H1 (cell line): ENCODE data around the gene CAPG. TPM values are rescaled to one million over a fixed set of nuclear protein-coding genes. Genes with fewer than 3 reads are reported as not detected.

Experiments
- CTCF ChIA-PET: fragments of 300-600 bp; sonication (Branson Sonifier 250); formaldehyde crosslinking; loops from one replicate; lab custom pipeline; 2021; ENCODE audit not compliant: partially characterized antibody; lab: Charles Lee
- POLR2A ChIA-PET: fragments of 300-600 bp; sonication (Branson Sonifier 250); formaldehyde crosslinking; loops from one replicate; lab custom pipeline; 2021; ENCODE audit warnings: inconsistent platforms; ENCODE audit not compliant: partially characterized antibody; lab: Charles Lee
- DNase-seq, 2 experiments: peaks; one replicate each; pipeline versions ENCODE4 v3.0.0 to v3.0.0-alpha.2; 2010 to 2022; ENCODE audit warnings: low spot score in 2 of 2, low read depth in 1 of 2, mixed read lengths in 1 of 2
- FAIRE-seq: peaks from 2 replicates; lab custom pipeline; 2011; peaks lifted over from hg19 to GRCh38; lab: Jason Lieb, UNC
- H2AFZ ChIP-seq: 2 replicates; pipeline ENCODE4 v1.8.1; 2012; ENCODE audit warnings: low read length, inconsistent platforms
- H2AK5ac ChIP-seq: 2 replicates; pipeline ENCODE4 v1.6.1; 2013; ENCODE audit warnings: low read depth, low read length
- H2BK120ac ChIP-seq: replicated peaks from 2 replicates; pipeline ENCODE3; 2013; ENCODE audit warnings: low read depth, low read length, inconsistent platforms
- H2BK12ac ChIP-seq: 2 replicates; pipeline ENCODE4 v1.6.1; 2013; ENCODE audit warnings: low read depth, low read length
- H2BK15ac ChIP-seq: 2 replicates; pipeline ENCODE4 v1.6.1; 2013; ENCODE audit warnings: low read length
- H2BK20ac ChIP-seq: 2 replicates; pipeline ENCODE4 v1.6.1; 2013; ENCODE audit warnings: low read length
- H2BK5ac ChIP-seq: 2 replicates; pipeline ENCODE4 v1.6.1; 2013; ENCODE audit warnings: low read depth, low read length
- H3K14ac ChIP-seq: 2 replicates; pipeline ENCODE4 v1.6.1; 2013; ENCODE audit warnings: inconsistent platforms; ENCODE audit not compliant: insufficient read length
- H3K18ac ChIP-seq: 2 replicates; pipeline ENCODE4 v1.6.1; 2013; ENCODE audit warnings: low read length; ENCODE audit errors: extremely low read depth
- H3K23ac ChIP-seq: 2 replicates; pipeline ENCODE4 v1.6.1; 2013; ENCODE audit warnings: inconsistent platforms; ENCODE audit not compliant: insufficient read length
- H3K23me2 ChIP-seq: 2 replicates; pipeline ENCODE4 v1.6.1; 2013; ENCODE audit warnings: low read depth, low read length
- H3K27ac ChIP-seq: 2 replicates; pipeline ENCODE4 v1.6.1; 2011; ENCODE audit warnings: low read depth, low read length, inconsistent platforms
- H3K27me3 ChIP-seq, 4 experiments: replicated peaks in 1 of 4; 1 replicate in 1 of 4; 2 replicates in 3 of 4; pipeline versions ENCODE4 v1.6.1 to v1.8.1; 2011 to 2013; ENCODE audit warnings: low read length in 3 of 4, mild to moderate bottlenecking in 3 of 4, inconsistent platforms in 2 of 4, mixed read lengths in 2 of 4, moderate library complexity in 1 of 4; ENCODE audit not compliant: control insufficient read depth in 3 of 4, insufficient read depth in 3 of 4; ENCODE audit errors: extremely low read depth in 1 of 4
- H3K36me3 ChIP-seq, 4 experiments: 2 replicates each; pipeline versions ENCODE4 v1.6.1 to v1.8.1; 2011 to 2013; ENCODE audit warnings: mild to moderate bottlenecking in 4 of 4, low read length in 3 of 4, moderate library complexity in 2 of 4, control low read depth in 1 of 4, inconsistent platforms in 1 of 4; ENCODE audit not compliant: insufficient read depth in 4 of 4, control insufficient read depth in 2 of 4
- H3K4ac ChIP-seq: replicated peaks from 2 replicates; pipeline ENCODE3; 2013; ENCODE audit warnings: low read length, low read depth, mixed read lengths, inconsistent platforms; ENCODE audit not compliant: insufficient read length
- H3K4me1 ChIP-seq, 4 experiments: replicated peaks in 1 of 4; 1 replicate in 1 of 4; 2 replicates in 3 of 4; pipeline versions ENCODE4 v1.6.1 to v1.8.1; 2011 to 2013; ENCODE audit warnings: low read length in 3 of 4, inconsistent platforms in 2 of 4, mixed read lengths in 1 of 4; ENCODE audit not compliant: insufficient read depth in 4 of 4, control insufficient read depth in 3 of 4
- H3K4me2 ChIP-seq, 2 experiments: 2 replicates each; pipeline versions ENCODE4 v1.6.1 to v1.8.1; 2011 to 2013; ENCODE audit warnings: low read depth in 2 of 2, low read length in 2 of 2, control low read depth in 1 of 2, inconsistent platforms in 1 of 2, mild to moderate bottlenecking in 1 of 2; ENCODE audit not compliant: insufficient read depth in 1 of 2
- H3K4me3 ChIP-seq, 4 experiments: fragments of 200-600, 300-600 bp in 1 of 4; sonication (generic), shearing (Covaris generic), sonication (Bioruptor Twin) in 1 of 4; 2 replicates each; pipeline versions ENCODE4 v1.5.1 to v1.8.1; 2011 to 2016; ENCODE audit warnings: low read length in 4 of 4, low read depth in 3 of 4, control low read depth in 2 of 4, inconsistent platforms in 2 of 4, mild to moderate bottlenecking in 2 of 4, mixed read lengths in 1 of 4, moderate library complexity in 1 of 4; ENCODE audit not compliant: insufficient read depth in 2 of 4; ENCODE audit errors: extremely low read depth in 1 of 4
- H3K56ac ChIP-seq: replicated peaks from 2 replicates; pipeline ENCODE3; 2013; ENCODE audit warnings: low read depth, mild to moderate bottlenecking, mixed read lengths, low read length, inconsistent platforms; ENCODE audit not compliant: insufficient read length
- H3K79me1 ChIP-seq: 2 replicates; pipeline ENCODE4 v1.6.1; 2013; ENCODE audit warnings: low read depth, low read length, control low read depth
- H3K79me2 ChIP-seq, 2 experiments: 2 replicates each; pipeline versions ENCODE4 v1.6.1 to v1.8.1; 2012 to 2013; ENCODE audit warnings: low read length in 2 of 2, mild to moderate bottlenecking in 2 of 2, inconsistent platforms in 1 of 2; ENCODE audit not compliant: insufficient read depth in 2 of 2, control insufficient read depth in 1 of 2
- H3K9ac ChIP-seq, 4 experiments: replicated peaks in 1 of 4; 1 replicate in 1 of 4; 2 replicates in 3 of 4; pipeline versions ENCODE4 v1.6.1 to v1.8.1; 2011 to 2013; ENCODE audit warnings: low read depth in 3 of 4, low read length in 3 of 4, control low read depth in 2 of 4, mild to moderate bottlenecking in 2 of 4, moderate library complexity in 2 of 4, inconsistent platforms in 1 of 4; ENCODE audit errors: extremely low read depth in 1 of 4
- H3K9me3 ChIP-seq, 2 experiments: 2 replicates each; pipeline versions ENCODE4 v1.6.1 to v1.8.1; 2012 to 2013; ENCODE audit warnings: mild to moderate bottlenecking in 2 of 2, moderate library complexity in 2 of 2, control low read depth in 1 of 2, inconsistent platforms in 1 of 2, low read depth in 1 of 2, low read length in 1 of 2, mixed read lengths in 1 of 2; ENCODE audit not compliant: insufficient read depth in 2 of 2
- H4K20me1 ChIP-seq, 2 experiments: replicated peaks in 1 of 2; 2 replicates each; pipeline versions ENCODE3 to v1.8.1; 2011 to 2013; ENCODE audit warnings: inconsistent platforms in 2 of 2, low read length in 2 of 2, mild to moderate bottlenecking in 1 of 2; ENCODE audit not compliant: insufficient read depth in 2 of 2, control insufficient read depth in 1 of 2
- H4K5ac ChIP-seq: 2 replicates; pipeline ENCODE4 v1.6.1; 2013; ENCODE audit warnings: low read length, low read depth, mixed read lengths, inconsistent platforms; ENCODE audit not compliant: insufficient read length
- H4K8ac ChIP-seq: 2 replicates; pipeline ENCODE4 v1.8.0; 2013; ENCODE audit warnings: mild to moderate bottlenecking, moderate library complexity, low read length, inconsistent platforms; ENCODE audit not compliant: insufficient read depth; ENCODE audit errors: extremely low read depth
- H4K91ac ChIP-seq: replicated peaks from 2 replicates; pipeline ENCODE3; 2013; ENCODE audit warnings: low read length, mixed read lengths, inconsistent platforms; ENCODE audit not compliant: insufficient read length
- ASH2L ChIP-seq: fragments of 200-600, 300-600 bp; sonication (generic); IDR thresholded peaks from one replicate; pipeline ENCODE4 v1.7.1; 2017; ENCODE audit warnings: low read length
- ATF3 ChIP-seq: IDR thresholded peaks from 2 replicates; pipeline ENCODE4 v1.6.1; 2011; ENCODE audit warnings: low read depth, mild to moderate bottlenecking, low read length; ENCODE audit not compliant: insufficient read depth
- CBX8 ChIP-seq: fragments of 300-800, 300-1000 bp; sonication (generic); IDR thresholded peaks from 2 replicates; pipeline ENCODE4 v1.7.1; 2016; ENCODE audit warnings: low read depth, low read length, borderline replicate concordance
- CHD1 ChIP-seq: IDR thresholded peaks from 2 replicates; pipeline ENCODE4 v1.6.1; 2012; ENCODE audit warnings: low read depth, low read length, improper control_type of control experiment
- CHD2 ChIP-seq: IDR thresholded peaks from 2 replicates; pipeline ENCODE4 v1.6.1; 2012; ENCODE audit warnings: low read length, improper control_type of control experiment
- EZH2 ChIP-seq: fragments of 200-600 bp; sonication (generic); IDR thresholded peaks from 2 replicates; pipeline ENCODE4 v1.7.1; 2012; ENCODE audit warnings: low read depth, mild to moderate bottlenecking, moderate library complexity, low read length, inconsistent platforms; ENCODE audit not compliant: severe bottlenecking
- GTF2F1 ChIP-seq: IDR thresholded peaks from 2 replicates; pipeline ENCODE4 v1.6.1; 2012; ENCODE audit warnings: low read depth, low read length, improper control_type of control experiment, borderline replicate concordance
- JUND ChIP-seq: IDR thresholded peaks from 2 replicates; pipeline ENCODE4 v1.6.1; 2011; ENCODE audit warnings: mild to moderate bottlenecking, improper control_type of control experiment, low read length
- MAFK ChIP-seq: IDR thresholded peaks from 2 replicates; pipeline ENCODE4 v1.6.1; 2012; ENCODE audit warnings: low read depth, mild to moderate bottlenecking, improper control_type of control experiment, low read length
- MAX ChIP-seq: IDR thresholded peaks from 2 replicates; pipeline ENCODE4 v1.6.1; 2012; ENCODE audit warnings: inconsistent platforms
- RAD21 ChIP-seq, 2 experiments: IDR thresholded peaks in 1 of 2; conservative IDR thresholded peaks in 1 of 2; 2 replicates each; pipeline ENCODE4 v1.6.1; 2011; ENCODE audit warnings: low read depth in 2 of 2, low read length in 2 of 2, improper control_type of control experiment in 1 of 2, inconsistent platforms in 1 of 2, mild to moderate bottlenecking in 1 of 2, moderate library complexity in 1 of 2
- RBBP5 ChIP-seq: IDR thresholded peaks from 2 replicates; pipeline ENCODE4 v1.7.1; 2012; ENCODE audit warnings: low read depth, mild to moderate bottlenecking, inconsistent platforms, low read length, moderate library complexity, borderline replicate concordance
- SIX5 ChIP-seq: IDR thresholded peaks from 2 replicates; pipeline ENCODE4 v1.6.1; 2011; ENCODE audit warnings: mild to moderate bottlenecking, low read depth, low read length
- TAF1 ChIP-seq: IDR thresholded peaks from 2 replicates; pipeline ENCODE4 v1.6.1; 2011; ENCODE audit warnings: mild to moderate bottlenecking, low read depth, low read length
- WGBS, 2 experiments: shearing (Covaris generic) in 1 of 2; methylation state at CpG; one replicate each; pipeline versions ENCODE4 v1.1.6 to v1.1.7; 2013 to 2015; ENCODE audit warnings: low lambda C conversion rate in 2 of 2, mixed read lengths in 2 of 2, inconsistent platforms in 1 of 2, low coverage in 1 of 2, missing lambda C conversion rate in 1 of 2; ENCODE audit not compliant: insufficient replicate concordance in 2 of 2, insufficient coverage in 1 of 2, insufficient read length in 1 of 2; ENCODE audit errors: extremely low coverage in 1 of 2, missing lambda C conversion rate in 1 of 2; 5-methylcytosine and 5-hydroxymethylcytosine counted together
- polyA plus RNA-seq, 7 experiments: library from polyadenylated mRNA; depleted of rRNA in 3 of 7; stranded (reverse) in 5 of 7; unstranded in 2 of 7; fragments of >200 nt in 5 of 7; fragments of 200-250 nt in 2 of 7; gene quantifications; 1 replicate in 5 of 7; 2 replicates in 1 of 7; 4 replicates in 1 of 7; pipeline versions ENCODE4 v1.2.1 to v1.2.3, GENCODE V29; 2011 to 2013; ENCODE audit warnings: missing spikeins in 2 of 7, mixed read lengths in 2 of 7
- total RNA-seq: library from RNA; stranded (reverse); fragmentation: NEBNext Ultra II Directional; extraction: Animal tissue kit (Norgen Biotek cat#: 25700); gene quantifications from 2 replicates; pipeline ENCODE4 v1.2.1, GENCODE V29; 2021

Gene CAPG
- total and polyA plus RNA-seq, 2 of the 8 experiments (the other 6 are each of a cell fraction or from before 2014, with no cell fraction given): 80.5 to 89.0 TPM

GRCh38 chr2:85399183-85399455, 11.0 kb downstream of the CAPG start:
- H3K4me2 ChIP-seq: no peak overlapping the region
- H4K20me1 ChIP-seq: no peaks in the 10 kb centered on the region
- H2AFZ ChIP-seq: no peak overlapping the region
- H3K27ac ChIP-seq: no peak overlapping the region
- H3K4me3 ChIP-seq: no peak overlapping the region
- DNase-seq (no peak), FAIRE-seq (no peak)
- no peak overlapping the region for H2BK15ac ChIP-seq
- peaks cover 2% of the 10 kb centered on the region; the same call in 1 of the 2 replicates for H3K79me1 ChIP-seq
- 95% methylated on average over 8 of the region's 8 CpGs; no CpG with 5 or more reads in 1 of the 2 experiments for WGBS, 2 experiments
- H2BK20ac ChIP-seq: no peak overlapping the region
- ChIA-PET CTCF (interaction anchor here (0.9 to 4.7 kb wide), 5 partner anchors 8 to 153 kb away, joined by 4 to 31 read pairs (median 4); partner anchors contain the start of gene MAT2A), POLR2A (interaction anchor here (1.1 to 25.0 kb wide), 5 partner anchors 9 to 146 kb away, joined by 3 to 396 read pairs (median 3); partner anchors contain the start of genes ELMOD3, MAT2A and RETSAT)
- H3K14ac ChIP-seq: no peak overlapping the region
- no peak overlapping the region for H2BK5ac ChIP-seq
- H3K27me3 ChIP-seq: no peaks in the 10 kb centered on the region
- H2BK12ac ChIP-seq: no peak overlapping the region
- no peak overlapping the region for H3K23ac ChIP-seq
- no peak overlapping the region for H3K18ac ChIP-seq
- H3K9ac ChIP-seq: no peak overlapping the region
- H3K79me2 ChIP-seq: no peaks in the 10 kb centered on the region; a peak in 1 of 4 replicates
- H3K56ac ChIP-seq: no peak overlapping the region
- no peak overlapping the region for H4K5ac ChIP-seq
- no peak overlapping the region for H3K4ac ChIP-seq
- peaks cover 0 to 6% (median under 1%) of the 10 kb centered on the region in 4 experiments; a peak in 2 of 7 replicates for H3K4me1 ChIP-seq
- no peak overlapping the region for H4K8ac ChIP-seq
- peaks cover 0 to 3% (median 0%) of the 10 kb centered on the region in 4 experiments; a peak in 2 of 8 replicates for H3K36me3 ChIP-seq
- H2BK120ac ChIP-seq: no peak overlapping the region
- H3K23me2 ChIP-seq: no peaks in the 10 kb centered on the region
- H2AK5ac ChIP-seq: no peak overlapping the region
- 0 out of 4 replicates have a peak, but pooled peaks cover 0 to 2% of the 10 kb centered on the region in 2 experiments for H3K9me3 ChIP-seq
- no peak overlapping the region for H4K91ac ChIP-seq
- no peak for TF ChIP-seq RAD21 (IDR thresholded peaks at IDR 0.05 in 1 of 2, conservative IDR thresholded peaks at IDR 0.05 in 1 of 2; ENCODE audit: low read depth in 2 of 2, low read length in 2 of 2)
- TF ChIP-seq JUND: no peak
- TF ChIP-seq CHD1: no peak
- no peak for TF ChIP-seq GTF2F1
- no peak for TF ChIP-seq ATF3
- TF ChIP-seq RBBP5: no peak
- TF ChIP-seq SIX5: no peak
- no peak for TF ChIP-seq CHD2
- no peak for TF ChIP-seq EZH2
- no peak for TF ChIP-seq MAX
- no peak for TF ChIP-seq ASH2L
- TF ChIP-seq MAFK: no peak
- no peak for TF ChIP-seq TAF1
- TF ChIP-seq CBX8: no peak
